HCT116 (cell line): ENCODE results near the gene EHMT1. TPM values are rescaled to one million over a fixed set of nuclear protein-coding genes. Genes with fewer than 3 reads are reported as not detected.
A peak's percentile ranks its signal among the peaks of the same experiment; 100 is the strongest.

Source experiments
- ATAC-seq: fragments of 200-7000 bp; cut with Tn5 transposase; 2 replicates; pipeline ENCODE4 v1.9.1; 2020; ENCODE audit warnings: mild to moderate bottlenecking, moderate library complexity
- BruUV-seq: library from RNA; stranded (reverse); fragments of 400-500 nt; replicated peaks from 2 replicates; lab custom pipeline; 2021; lab: Mats Ljungman, UMichigan
- CTCF ChIA-PET: fragments of 300-600 bp; sonication (Branson Sonifier 250); formaldehyde crosslinking; loops from one replicate; lab custom pipeline; 2021; ENCODE audit warnings: antibody characterized with exemption; lab: Charles Lee
- POLR2A ChIA-PET: fragments of 300-600, 350-600 bp; sonication (Branson Sonifier 250); formaldehyde crosslinking; loops from one replicate; lab custom pipeline; 2021; ENCODE audit warnings: antibody characterized with exemption; lab: Charles Lee
- RAD21 ChIA-PET, 2 experiments: fragments of 300-600 bp; sonication (Branson Sonifier 250); formaldehyde crosslinking; loops; one replicate each; lab custom pipeline; 2023; ENCODE audit warnings: low total read pairs in 2 of 2; ENCODE audit not compliant: uncharacterized antibody in 2 of 2, unreplicated experiment in 2 of 2, low non-redundant PET in 1 of 2; lab: Charles Lee
- DNase-seq: peaks from one replicate; pipeline ENCODE4 v3.0.0-alpha.2; 2010; ENCODE audit warnings: low read depth, low spot score
- H2AFZ ChIP-seq: fragments of 200-600 bp; shearing (Covaris generic), sonication (generic); 2 replicates; pipeline ENCODE4 v1.6.1; 2017; ENCODE audit warnings: low read depth, mixed run types, mixed read lengths, antibody characterized with exemption, low read length; ENCODE audit not compliant: poor library complexity, severe bottlenecking
- H3K27ac ChIP-seq: 2 replicates; pipeline ENCODE4 v1.5.1; 2012; ENCODE audit warnings: low read depth, low read length
- H3K27me3 ChIP-seq: fragments of 200-600 bp; sonication (generic); 2 replicates; pipeline ENCODE4 v1.6.1; 2016; ENCODE audit warnings: mixed run types, low read length, mixed read lengths; ENCODE audit not compliant: insufficient read depth
- H3K36me3 ChIP-seq, 2 experiments: fragments of 200-500 bp in 1 of 2; fragments of 200-600 bp in 1 of 2; sonication (Bioruptor generic) in 1 of 2; sonication (generic) in 1 of 2; 2 replicates each; pipeline versions ENCODE4 v1.5.1 to v1.6.1; 2014 to 2016; ENCODE audit warnings: low read length in 2 of 2, inconsistent platforms in 1 of 2, mixed read lengths in 1 of 2, mixed run types in 1 of 2; ENCODE audit not compliant: insufficient read depth in 2 of 2, control insufficient read depth in 1 of 2
- H3K4me1 ChIP-seq, 2 experiments: fragments of 200-600 bp in 1 of 2; sonication (generic) in 1 of 2; 2 replicates each; pipeline versions ENCODE4 v1.5.1 to v1.6.1; 2012 to 2017; ENCODE audit warnings: low read length in 2 of 2, inconsistent platforms in 1 of 2, mild to moderate bottlenecking in 1 of 2, mixed read lengths in 1 of 2, mixed run types in 1 of 2, moderate library complexity in 1 of 2; ENCODE audit not compliant: insufficient read depth in 2 of 2, control insufficient read depth in 1 of 2
- H3K4me2 ChIP-seq: fragments of 200-600 bp; sonication (generic); 2 replicates; pipeline ENCODE4 v1.6.1; 2017; ENCODE audit warnings: mixed run types, low read length, mixed read lengths
- H3K4me3 ChIP-seq, 2 experiments: fragments of 200-600 bp in 1 of 2; sonication (generic) in 1 of 2; replicated peaks in 1 of 2; 2 replicates each; pipeline ENCODE4 v1.5.1; 2011 to 2016; ENCODE audit warnings: low read length in 2 of 2, control low read depth in 1 of 2, low read depth in 1 of 2, mild to moderate bottlenecking in 1 of 2, mixed read lengths in 1 of 2, mixed run types in 1 of 2
- H3K79me2 ChIP-seq: fragments of 200-600 bp; sonication (generic); 2 replicates; pipeline ENCODE4 v1.6.1; 2017; ENCODE audit warnings: mild to moderate bottlenecking, mixed run types, low read length, moderate library complexity, mixed read lengths; ENCODE audit not compliant: insufficient read depth
- H3K9ac ChIP-seq: fragments of 200-600 bp; sonication (generic); 2 replicates; pipeline ENCODE4 v1.6.1; 2016; ENCODE audit warnings: low read length, mixed read lengths
- H3K9me2 ChIP-seq: fragments of 200-600 bp; sonication (generic), shearing (Covaris generic); 2 replicates; pipeline ENCODE4 v1.6.1; 2017; ENCODE audit warnings: mixed run types, mild to moderate bottlenecking, moderate library complexity; ENCODE audit not compliant: insufficient read depth
- H3K9me3 ChIP-seq, 2 experiments: fragments of 200-500 bp in 1 of 2; fragments of 200-600 bp in 1 of 2; sonication (Bioruptor generic) in 1 of 2; sonication (generic) in 1 of 2; 2 replicates each; pipeline ENCODE4 v1.6.1; 2014 to 2017; ENCODE audit warnings: low read length in 2 of 2, mixed read lengths in 2 of 2, inconsistent platforms in 1 of 2, low read depth in 1 of 2, mild to moderate bottlenecking in 1 of 2, mixed run types in 1 of 2, moderate library complexity in 1 of 2; ENCODE audit not compliant: control insufficient read depth in 1 of 2, insufficient read depth in 1 of 2
- H4K20me1 ChIP-seq: fragments of 200-600 bp; sonication (generic), shearing (Covaris generic); 2 replicates; pipeline ENCODE4 v1.6.1; 2017; ENCODE audit warnings: mixed run types, mild to moderate bottlenecking, moderate library complexity; ENCODE audit not compliant: insufficient read depth
- CBX3 ChIP-seq: IDR thresholded peaks from 2 replicates; pipeline ENCODE4 v1.6.1; 2012; ENCODE audit warnings: low read depth
- JUND ChIP-seq: IDR thresholded peaks from 2 replicates; pipeline ENCODE4 v1.6.1; 2012
- POLR2A ChIP-seq: IDR thresholded peaks from 2 replicates; pipeline ENCODE4 v1.7.0; 2011; ENCODE audit warnings: borderline replicate concordance; ENCODE audit not compliant: insufficient read depth, insufficient read length; ENCODE audit errors: extremely low read depth
- POLR2AphosphoS5 ChIP-seq: IDR thresholded peaks from 2 replicates; pipeline ENCODE4 v1.6.1; 2011; ENCODE audit warnings: mild to moderate bottlenecking, low read depth, low read length, moderate library complexity
- YY1 ChIP-seq: IDR thresholded peaks from 2 replicates; pipeline ENCODE4 v1.6.1; 2011; ENCODE audit warnings: low read length, low read depth, moderate library complexity, mild to moderate bottlenecking; ENCODE audit not compliant: insufficient replicate concordance; ENCODE audit errors: extremely low read depth
- ZBTB33 ChIP-seq: IDR thresholded peaks from 2 replicates; pipeline ENCODE4 v1.6.1; 2011; ENCODE audit warnings: mild to moderate bottlenecking, low read length, moderate library complexity; ENCODE audit not compliant: insufficient replicate concordance; ENCODE audit errors: extremely low read depth
- ZFX ChIP-seq: fragments of 450-650 bp; IDR thresholded peaks from 2 replicates; pipeline ENCODE4 v1.6.1; 2017
- intact Hi-C: fragments of 100-400 bp; cut with micrococcal nuclease; formaldehyde crosslinking; loops from 2 replicates; pipeline ENCODE4 v1.10.0; 2022
- total RNA-seq: library from RNA; stranded (reverse); gene quantifications from one replicate; pipeline ENCODE4 v1.2.1, GENCODE V29; 2021; ENCODE audit not compliant: unreplicated experiment
- TF ChIP-seq, protein P1 (sequence below): IDR thresholded peaks from 2 replicates; pipeline ENCODE4 v1.6.1; 2012; ENCODE audit warnings: low read depth

Gene EHMT1
- total RNA-seq, 1 experiment from 2014 or later = 86.1 TPM

GRCh38 chr9:137611623-137612609 is 6.9 kb upstream of the EHMT1 start:
- H3K36me3 ChIP-seq = peaks cover 2 to 26% of the 10 kb centered on the region in 2 experiments; a peak in 2 of 4 replicates
- intact Hi-C loops = loop anchor here (5.0 kb wide), 1 partner anchor 35 kb away; the partner anchor contains the start of gene DPH7
- CTCF ChIA-PET = interaction anchor here (0.9 kb wide), 1 partner anchor 189 kb away, joined by 3 read pairs; the partner anchor contains the start of genes EXD3 and NOXA1
- peak; percentile 75 for TF ChIP-seq ZBTB33
- TF ChIP-seq ZFX = peak; percentile 48; the same call in 1 of the 2 replicates
- TF ChIP-seq, protein P1, sequence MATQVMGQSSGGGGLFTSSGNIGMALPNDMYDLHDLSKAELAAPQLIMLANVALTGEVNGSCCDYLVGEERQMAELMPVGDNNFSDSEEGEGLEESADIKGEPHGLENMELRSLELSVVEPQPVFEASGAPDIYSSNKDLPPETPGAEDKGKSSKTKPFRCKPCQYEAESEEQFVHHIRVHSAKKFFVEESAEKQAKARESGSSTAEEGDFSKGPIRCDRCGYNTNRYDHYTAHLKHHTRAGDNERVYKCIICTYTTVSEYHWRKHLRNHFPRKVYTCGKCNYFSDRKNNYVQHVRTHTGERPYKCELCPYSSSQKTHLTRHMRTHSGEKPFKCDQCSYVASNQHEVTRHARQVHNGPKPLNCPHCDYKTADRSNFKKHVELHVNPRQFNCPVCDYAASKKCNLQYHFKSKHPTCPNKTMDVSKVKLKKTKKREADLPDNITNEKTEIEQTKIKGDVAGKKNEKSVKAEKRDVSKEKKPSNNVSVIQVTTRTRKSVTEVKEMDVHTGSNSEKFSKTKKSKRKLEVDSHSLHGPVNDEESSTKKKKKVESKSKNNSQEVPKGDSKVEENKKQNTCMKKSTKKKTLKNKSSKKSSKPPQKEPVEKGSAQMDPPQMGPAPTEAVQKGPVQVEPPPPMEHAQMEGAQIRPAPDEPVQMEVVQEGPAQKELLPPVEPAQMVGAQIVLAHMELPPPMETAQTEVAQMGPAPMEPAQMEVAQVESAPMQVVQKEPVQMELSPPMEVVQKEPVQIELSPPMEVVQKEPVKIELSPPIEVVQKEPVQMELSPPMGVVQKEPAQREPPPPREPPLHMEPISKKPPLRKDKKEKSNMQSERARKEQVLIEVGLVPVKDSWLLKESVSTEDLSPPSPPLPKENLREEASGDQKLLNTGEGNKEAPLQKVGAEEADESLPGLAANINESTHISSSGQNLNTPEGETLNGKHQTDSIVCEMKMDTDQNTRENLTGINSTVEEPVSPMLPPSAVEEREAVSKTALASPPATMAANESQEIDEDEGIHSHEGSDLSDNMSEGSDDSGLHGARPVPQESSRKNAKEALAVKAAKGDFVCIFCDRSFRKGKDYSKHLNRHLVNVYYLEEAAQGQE = no peak
- peak; percentile 49 for TF ChIP-seq POLR2A
- TF ChIP-seq POLR2AphosphoS5 = peak; percentile 61
- no peak for TF ChIP-seq JUND
- TF ChIP-seq CBX3 = no peak
- TF ChIP-seq YY1 = peak; percentile 88
- TF ChIP-seq, all 23 proteins: peak for 5
- peak overlapping the region; percentile 100 for H3K4me2 ChIP-seq
- BruUV-seq = no TSS peak
- H3K9ac ChIP-seq = peak overlapping the region; percentile 92
- H3K9me2 ChIP-seq = no peaks in the 10 kb centered on the region
- no peaks in the 10 kb centered on the region for H4K20me1 ChIP-seq
- peaks cover 51% of the 10 kb centered on the region; the same call in 1 of the 2 replicates for H3K79me2 ChIP-seq
- no peak overlapping the region for H2AFZ ChIP-seq
- DNase-seq (peak; percentile 90), ATAC-seq (peak; percentile 82)
- peaks cover 42 to 67% of the 10 kb centered on the region in 2 experiments for H3K4me1 ChIP-seq
- peak overlapping the region; percentile 99 for H3K27ac ChIP-seq
- H3K4me3 ChIP-seq = peak overlapping the region; percentile 29 to 62
- H3K9me3 ChIP-seq = no peaks in the 10 kb centered on the region
- ChIA-PET POLR2A (interaction anchor here (1.1 kb wide), 1 partner anchor 325 kb away, joined by 3 read pairs; no protein-coding TSS in a partner anchor), RAD21 (no interaction called here)
- no peaks in the 10 kb centered on the region for H3K27me3 ChIP-seq
